ENCODE results near the gene CYB561D2.

- TF ChIP-seq CTCF (IDR thresholded peaks at IDR 0.05) (peak in 2 of 12 donors; percentile 6 to 19), POLR2A (IDR thresholded peaks at IDR 0.05) (no peak)
Measured at GRCh38 chr3:50355829-50356552, 5.3 kb downstream of the CYB561D2 start.
